ENCODE measurements around the gene HPCAL1. TPM values are rescaled to one million over a fixed set of nuclear protein-coding genes. Genes with fewer than 3 reads are reported as not detected.
"Not testable (repeated sequence)": the region's sequence is repeated elsewhere in the genome, so short reads cannot be mapped to it uniquely, and the experiment has no call there.

Gene HPCAL1
- total RNA-seq, 2 experiments from 2014 or later = 9.2 to 9.7 TPM

DNA sequence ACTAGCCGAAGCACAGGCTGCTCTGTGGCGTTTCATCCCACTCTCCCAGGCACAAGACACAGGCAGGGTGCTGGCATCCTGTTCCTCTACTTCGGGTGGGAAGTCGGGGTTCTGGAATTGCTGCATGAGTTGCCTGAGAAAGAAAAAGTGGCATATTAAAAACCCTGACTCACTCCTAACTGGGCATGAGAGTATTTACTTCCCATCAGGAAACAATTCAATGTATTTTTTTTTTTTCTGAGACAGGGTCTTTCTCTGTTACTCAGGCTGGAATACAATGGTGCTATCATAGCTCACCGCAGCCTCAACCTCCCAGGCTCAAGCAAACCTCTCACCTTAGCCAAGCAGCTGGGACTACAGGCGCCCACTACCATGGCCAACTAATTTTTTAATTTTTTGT is 138.0 kb downstream of the HPCAL1 start:
- Histone ChIP-seq H3K9me2 (ENCODE audit: insufficient read depth, low read length) (no peaks in the 10 kb centered on the region), H3K36me3 (ENCODE audit: insufficient read depth, low read length) (peaks cover 76% of the 10 kb centered on the region), H3K4me1 (ENCODE audit: insufficient read depth, low read length, poor library complexity, severe bottlenecking) (peaks cover 14% of the 10 kb centered on the region), H3K79me2 (ENCODE audit: insufficient read depth, low read depth, low read length) (peaks cover 30% of the 10 kb centered on the region), H3K27ac (ENCODE audit: low read depth, low read length, poor library complexity, severe bottlenecking) (no peak overlapping the region), H3K9me3 (ENCODE audit: low read length) (no peaks in the 10 kb centered on the region), H4K20me1 (ENCODE audit: insufficient read depth, low read length) (peaks cover 36% of the 10 kb centered on the region), H3K4me3 (ENCODE audit: low read depth, low read length, poor library complexity, severe bottlenecking) (no peak overlapping the region), H2AFZ (ENCODE audit: low read length) (no peak overlapping the region), H3K4me2 (ENCODE audit: low read length) (no peak overlapping the region)
- BruUV-seq (replicated peaks) = no TSS peak
- ChIA-PET CTCF (ENCODE audit: unreplicated experiment) (no interaction called here), POLR2A (interaction anchor here (0.6 kb wide), 1 partner anchor 172 kb away, joined by 3 read pairs; no protein-coding TSS in a partner anchor)
- TF ChIP-seq, protein P1, sequence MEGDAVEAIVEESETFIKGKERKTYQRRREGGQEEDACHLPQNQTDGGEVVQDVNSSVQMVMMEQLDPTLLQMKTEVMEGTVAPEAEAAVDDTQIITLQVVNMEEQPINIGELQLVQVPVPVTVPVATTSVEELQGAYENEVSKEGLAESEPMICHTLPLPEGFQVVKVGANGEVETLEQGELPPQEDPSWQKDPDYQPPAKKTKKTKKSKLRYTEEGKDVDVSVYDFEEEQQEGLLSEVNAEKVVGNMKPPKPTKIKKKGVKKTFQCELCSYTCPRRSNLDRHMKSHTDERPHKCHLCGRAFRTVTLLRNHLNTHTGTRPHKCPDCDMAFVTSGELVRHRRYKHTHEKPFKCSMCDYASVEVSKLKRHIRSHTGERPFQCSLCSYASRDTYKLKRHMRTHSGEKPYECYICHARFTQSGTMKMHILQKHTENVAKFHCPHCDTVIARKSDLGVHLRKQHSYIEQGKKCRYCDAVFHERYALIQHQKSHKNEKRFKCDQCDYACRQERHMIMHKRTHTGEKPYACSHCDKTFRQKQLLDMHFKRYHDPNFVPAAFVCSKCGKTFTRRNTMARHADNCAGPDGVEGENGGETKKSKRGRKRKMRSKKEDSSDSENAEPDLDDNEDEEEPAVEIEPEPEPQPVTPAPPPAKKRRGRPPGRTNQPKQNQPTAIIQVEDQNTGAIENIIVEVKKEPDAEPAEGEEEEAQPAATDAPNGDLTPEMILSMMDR (conservative IDR thresholded peaks at IDR 0.05; ENCODE audit: low read length) = no peak
- DNase-seq (ENCODE audit: low spot score) = no peak
- intact Hi-C loops (cut with micrococcal nuclease; ENCODE audit: unreplicated experiment) = loop anchor here (10.0 kb wide), 3 partner anchors 396 to 596 kb away; partner anchors contain the start of genes GRHL1, KLF11 and TAF1B

DNA sequence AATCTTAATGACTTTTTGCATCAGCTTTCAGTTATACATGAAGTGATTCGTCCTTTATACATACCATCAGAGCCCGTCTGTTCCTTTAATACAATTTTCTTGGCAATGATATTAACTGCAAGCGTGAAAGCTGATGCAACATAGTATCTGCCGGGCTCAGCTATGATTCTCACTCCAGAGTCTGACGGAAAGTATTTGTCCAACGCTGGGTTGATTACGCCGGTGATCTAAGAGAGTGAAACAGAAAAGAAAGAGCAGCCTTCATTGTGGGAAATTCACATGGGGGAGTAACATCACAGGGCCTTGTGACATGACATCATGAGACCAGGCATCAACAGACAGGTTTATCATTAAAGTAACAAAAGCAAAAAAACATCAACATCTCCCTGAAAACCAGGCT is 139.2 kb downstream of the HPCAL1 start:
- Histone ChIP-seq H2AFZ (ENCODE audit: low read length) (no peak overlapping the region), H3K9me3 (ENCODE audit: low read length) (no peaks in the 10 kb centered on the region), H4K20me1 (ENCODE audit: insufficient read depth, low read length) (peaks cover 45% of the 10 kb centered on the region), H3K36me3 (ENCODE audit: insufficient read depth, low read length) (peaks cover 86% of the 10 kb centered on the region), H3K79me2 (ENCODE audit: insufficient read depth, low read depth, low read length) (peaks cover 42% of the 10 kb centered on the region), H3K9me2 (ENCODE audit: insufficient read depth, low read length) (no peaks in the 10 kb centered on the region), H3K4me2 (ENCODE audit: low read length) (no peak overlapping the region), H3K4me1 (ENCODE audit: insufficient read depth, low read length, poor library complexity, severe bottlenecking) (peaks cover 14% of the 10 kb centered on the region), H3K27ac (ENCODE audit: low read depth, low read length, poor library complexity, severe bottlenecking) (no peak overlapping the region), H3K4me3 (ENCODE audit: low read depth, low read length, poor library complexity, severe bottlenecking) (no peak overlapping the region)
- no TSS peak for BruUV-seq (replicated peaks)
- intact Hi-C loops (cut with micrococcal nuclease; ENCODE audit: unreplicated experiment) = loop anchor here (10.0 kb wide), 3 partner anchors 397 to 597 kb away; partner anchors contain the start of genes GRHL1, KLF11 and TAF1B
- no peak for DNase-seq (ENCODE audit: low spot score)
- no peak for TF ChIP-seq EZH2phosphoT487 (IDR thresholded peaks at IDR 0.05; ENCODE audit: borderline replicate concordance, low read depth, low read length)
- TF ChIP-seq, protein P1 (conservative IDR thresholded peaks at IDR 0.05; ENCODE audit: low read length) = no peak
- ChIA-PET POLR2A (no interaction called here), CTCF (ENCODE audit: unreplicated experiment) (no interaction called here)

DNA sequence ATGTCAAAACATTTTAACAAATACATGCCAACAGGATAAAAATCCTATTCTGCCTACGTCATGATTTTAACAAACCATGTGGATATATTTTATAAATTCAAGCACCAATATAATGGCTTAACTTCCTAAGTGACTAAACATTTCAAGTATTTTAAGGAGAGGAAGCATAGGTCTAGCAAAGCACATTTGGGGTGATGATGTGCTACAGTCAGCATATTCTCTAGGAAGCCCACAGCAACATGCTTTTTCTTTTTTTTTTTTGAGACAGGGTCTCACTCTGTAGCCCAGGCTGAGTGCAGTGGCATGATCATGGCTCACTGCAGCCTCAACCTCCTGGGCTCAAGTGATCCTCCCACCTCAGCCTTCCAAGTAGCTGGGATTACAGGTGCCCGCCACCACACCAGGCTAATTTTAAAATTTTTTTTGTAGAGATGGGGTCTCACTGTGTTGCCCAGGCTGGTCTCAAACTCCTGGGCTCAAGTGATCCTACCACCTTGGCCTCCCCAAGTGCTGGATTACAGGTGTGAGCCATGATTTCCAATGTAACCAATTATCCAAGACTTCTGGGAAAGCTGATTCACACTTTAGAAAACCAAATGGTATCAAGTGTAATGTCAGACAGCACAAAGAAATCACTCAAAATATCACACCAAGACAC is 139.9 kb downstream of the HPCAL1 start:
- POLR2A ChIA-PET; H3K27ac ChIP-seq (ENCODE audit: low read depth, low read length, poor library complexity, severe bottlenecking); H3K4me2 ChIP-seq (ENCODE audit: low read length); DNase-seq (ENCODE audit: low spot score); CTCF ChIA-PET (ENCODE audit: unreplicated experiment); H3K9me3 ChIP-seq (ENCODE audit: low read length); H3K4me3 ChIP-seq (ENCODE audit: low read depth, low read length, poor library complexity, severe bottlenecking); H2AFZ ChIP-seq (ENCODE audit: low read length); BruUV-seq (replicated peaks); H3K9me2 ChIP-seq (ENCODE audit: insufficient read depth, low read length): not testable (repeated sequence)
- Histone ChIP-seq H3K36me3 (ENCODE audit: insufficient read depth, low read length) (peaks cover 92% of the 10 kb centered on the region), H4K20me1 (ENCODE audit: insufficient read depth, low read length) (peaks cover 51% of the 10 kb centered on the region), H3K4me1 (ENCODE audit: insufficient read depth, low read length, poor library complexity, severe bottlenecking) (peaks cover 14% of the 10 kb centered on the region), H3K79me2 (ENCODE audit: insufficient read depth, low read depth, low read length) (peaks cover 48% of the 10 kb centered on the region)
- intact Hi-C loops (cut with micrococcal nuclease; ENCODE audit: unreplicated experiment) = loop anchor here (10.0 kb wide), 3 partner anchors 398 to 598 kb away; partner anchors contain the start of genes GRHL1, KLF11 and TAF1B

Data from OCI-LY7 (cell line).